Ascending aorta (tissue), 2 donors: Measurements from ENCODE around the gene TMEM17. TPM values are rescaled to one million over a fixed set of nuclear protein-coding genes. Genes with fewer than 3 reads are reported as not detected.

ENCODE experiments used
- DNase-seq, 2 donors: peaks; one replicate each; pipeline ENCODE4 v3.0.0-alpha.2; 2019; ENCODE audit warnings: low spot score in 2 of 2
- H3K27ac ChIP-seq, 2 donors: fragments of 200-600 bp; sonication (generic); one replicate each; pipeline ENCODE4 v1.5.1; 2016 to 2017; ENCODE audit warnings: mild to moderate bottlenecking in 1 of 2
- H3K27me3 ChIP-seq: fragments of 200-600 bp; sonication (generic); one replicate; pipeline ENCODE4 v1.5.1; 2017
- H3K36me3 ChIP-seq, 2 donors: fragments of 200-600 bp; sonication (generic); one replicate each; pipeline ENCODE4 v1.5.1; 2016
- H3K4me1 ChIP-seq, 2 donors: fragments of 200-600 bp; sonication (generic); one replicate each; pipeline ENCODE4 v1.5.1; 2016 to 2017; ENCODE audit warnings: mild to moderate bottlenecking in 1 of 2
- H3K4me3 ChIP-seq, 2 donors: fragments of 200-600 bp; sonication (generic); one replicate each; pipeline ENCODE4 v1.5.1; 2016 to 2017; ENCODE audit warnings: mild to moderate bottlenecking in 1 of 2
- H3K9me3 ChIP-seq, 2 donors: fragments of 200-600 bp; sonication (generic); one replicate each; pipeline ENCODE4 v1.5.1; 2016
- CTCF ChIP-seq, 3 experiments: fragments of 200-600 bp in 2 of 3; fragments of 450-650 bp in 1 of 3; sonication (generic) in 2 of 3; IDR thresholded peaks; one replicate each; pipeline ENCODE4 v1.5.1; 2016 to 2019; ENCODE audit warnings: antibody characterized with exemption in 3 of 3, mild to moderate bottlenecking in 1 of 3, moderate library complexity in 1 of 3
- intact Hi-C: fragments of 100-400 bp; cut with DNase I; formaldehyde crosslinking; loops from one replicate; pipeline ENCODE4 v1.15.1; 2023
- total RNA-seq: library from RNA; depleted of rRNA; stranded (reverse); fragments of >200 nt; gene quantifications from one replicate; pipeline ENCODE4 v1.1.0, GENCODE V29; 2016

TMEM17 gene
- total RNA-seq, 1 donor from 2014 or later, result not detected

- intact Hi-C loops, result loop anchor here (5.0 kb wide), 1 partner anchor 49 kb away; the partner anchor contains the start of gene TMEM17
- DNase-seq, result peak in 1 of 2 donors; percentile 58
- no peak overlapping the region for H3K27ac ChIP-seq
These were observed 47.8 kb downstream of the TMEM17 start for GRCh38 chr2:62458206-62458641.

DNA sequence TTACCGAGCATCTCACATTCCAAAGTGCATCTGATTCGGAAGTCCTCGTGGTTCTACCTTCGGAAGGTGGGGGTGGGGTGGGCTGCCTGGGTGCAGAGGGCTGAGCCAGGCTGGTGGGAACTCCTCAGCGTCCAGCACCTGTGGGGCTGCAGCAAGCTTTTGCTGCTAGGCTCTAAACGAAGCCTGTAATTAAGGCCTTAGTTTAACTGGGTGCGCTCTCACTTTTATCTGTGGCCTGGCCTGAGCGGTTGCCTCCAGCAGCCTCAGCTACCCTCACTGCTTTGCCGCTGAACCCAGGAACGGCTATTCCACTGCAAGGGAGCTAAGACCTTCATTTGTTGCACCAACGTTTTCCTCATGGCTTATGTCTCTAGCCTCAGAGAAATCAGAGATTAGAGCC, 48.4 kb downstream of the TMEM17 start:
- no peaks in the 10 kb centered on the region for H3K27me3 ChIP-seq
- peak overlapping the region; percentile 47 to 85 for H3K4me3 ChIP-seq
- peak in 1 of 2 donors; percentile 38 for DNase-seq
- H3K4me1 ChIP-seq, result peaks cover 0 to 2% of the 10 kb centered on the region in 2 donors
- no peaks in the 10 kb centered on the region for H3K9me3 ChIP-seq
- TF ChIP-seq CTCF (IDR thresholded peaks at IDR 0.05), result no peak
- intact Hi-C loops, result loop anchor here (1.0 to 5.0 kb wide), 3 partner anchors 50 to 318 kb away; partner anchors contain the start of gene TMEM17
- H3K36me3 ChIP-seq, result no peaks in the 10 kb centered on the region
- H3K27ac ChIP-seq, result peak overlapping the region in 1 of 2 donors; percentile 35

More at GRCh38 chr2:62458206-62458641, 47.8 kb downstream of the TMEM17 start:
- H3K36me3 ChIP-seq, result no peaks in the 10 kb centered on the region
- H3K4me3 ChIP-seq, result no peak overlapping the region
- H3K27me3 ChIP-seq, result no peaks in the 10 kb centered on the region
- peaks cover 0 to 2% of the 10 kb centered on the region in 2 donors for H3K4me1 ChIP-seq
- TF ChIP-seq CTCF (IDR thresholded peaks at IDR 0.05), result no peak
- no peaks in the 10 kb centered on the region for H3K9me3 ChIP-seq

GRCh38 chr2:62456721-62457539, 49.1 kb downstream of the TMEM17 start:
- Histone ChIP-seq H3K9me3 (no peaks in the 10 kb centered on the region), H3K27me3 (no peaks in the 10 kb centered on the region), H3K27ac (peak overlapping the region in 1 of 2 donors; percentile 35), H3K36me3 (no peaks in the 10 kb centered on the region), H3K4me3 (peak overlapping the region; percentile 47 to 85), H3K4me1 (peaks cover 0 to 2% of the 10 kb centered on the region in 2 donors)
- peak; percentile 97 to 99 (median 97) for TF ChIP-seq CTCF (IDR thresholded peaks at IDR 0.05)
- peak in 1 of 2 donors; percentile 81 for DNase-seq
- intact Hi-C loops, result loop anchor here (1.0 to 5.0 kb wide), 3 partner anchors 50 to 318 kb away; partner anchors contain the start of gene TMEM17

- no peak for TF ChIP-seq CTCF (IDR thresholded peaks at IDR 0.05)
- Histone ChIP-seq H3K4me3 (no peak overlapping the region), H3K9me3 (no peaks in the 10 kb centered on the region), H3K27me3 (no peaks in the 10 kb centered on the region), H3K4me1 (peaks cover 0 to 2% of the 10 kb centered on the region in 2 donors), H3K27ac (no peak overlapping the region), H3K36me3 (no peaks in the 10 kb centered on the region)
- DNase-seq, result no peak
- intact Hi-C loops, result loop anchor here (5.0 kb wide), 1 partner anchor 51 kb away; the partner anchor contains the start of gene TMEM17
These were observed 49.9 kb downstream of the TMEM17 start for GRCh38 chr2:62455957-62456692.

DNA sequence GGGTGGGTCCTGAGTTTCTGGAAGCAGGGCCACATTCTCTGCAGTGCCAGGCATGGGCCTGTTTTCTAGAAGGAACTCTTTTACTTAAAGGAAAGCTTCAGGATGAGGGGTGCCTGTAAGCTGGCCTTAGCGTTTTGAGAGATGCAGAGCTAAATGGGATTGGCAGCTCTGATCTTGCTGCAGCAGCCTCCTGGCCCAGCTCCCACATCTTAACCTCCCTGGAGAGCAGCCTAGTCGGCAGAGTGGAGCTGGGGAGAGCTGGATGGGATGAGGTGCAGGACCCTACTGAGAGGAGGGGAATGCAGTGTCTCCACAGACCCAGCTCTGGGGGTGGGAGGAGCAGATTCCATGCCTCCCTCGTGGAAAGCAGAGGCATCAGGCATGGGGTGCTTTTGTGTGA, 52.0 kb downstream of the TMEM17 start:
- Histone ChIP-seq H3K9me3 (no peaks in the 10 kb centered on the region), H3K27ac (no peak overlapping the region), H3K4me1 (peaks cover 0 to 2% of the 10 kb centered on the region in 2 donors), H3K36me3 (no peaks in the 10 kb centered on the region), H3K4me3 (no peak overlapping the region), H3K27me3 (no peaks in the 10 kb centered on the region)
- no peak for DNase-seq
- intact Hi-C loops, result no loop called here
- TF ChIP-seq CTCF (IDR thresholded peaks at IDR 0.05), result no peak
